Activated CD4-positive, alpha-beta T cell treated with anti-CD3 and anti-CD28 coated beads, Interleukin-2, Interleukin-4, amounts not matched to agents 100 ng/mL and 50 ng/mL, durations not matched to agents 16 hours and 8 hours (primary cell): ENCODE data around the gene TOR1A.
"Not testable (repeated sequence)": the region's sequence is repeated elsewhere in the genome, so short reads cannot be mapped to it uniquely, and the experiment has no call there.

Source experiments
- DNase-seq: peaks from one replicate; pipeline ENCODE4 v3.0.0-alpha.2; 2020; ENCODE audit warnings: low spot score

Gene TOR1A

GRCh38 chr9:129781131-129781530 lies 42.8 kb downstream of the TOR1A start:
- DNase-seq, result no peak

GRCh38 chr9:129779560-129780190 lies 44.3 kb downstream of the TOR1A start:
- DNase-seq, result no peak

GRCh38 chr9:129778469-129778868 lies 45.5 kb downstream of the TOR1A start:
- no peak for DNase-seq

- no peak for DNase-seq
Observed at GRCh38 chr9:129777769-129778130, 46.2 kb downstream of the TOR1A start.

- DNase-seq, result peak; percentile 28
Observed at GRCh38 chr9:129776938-129777768, 46.8 kb downstream of the TOR1A start.

DNA sequence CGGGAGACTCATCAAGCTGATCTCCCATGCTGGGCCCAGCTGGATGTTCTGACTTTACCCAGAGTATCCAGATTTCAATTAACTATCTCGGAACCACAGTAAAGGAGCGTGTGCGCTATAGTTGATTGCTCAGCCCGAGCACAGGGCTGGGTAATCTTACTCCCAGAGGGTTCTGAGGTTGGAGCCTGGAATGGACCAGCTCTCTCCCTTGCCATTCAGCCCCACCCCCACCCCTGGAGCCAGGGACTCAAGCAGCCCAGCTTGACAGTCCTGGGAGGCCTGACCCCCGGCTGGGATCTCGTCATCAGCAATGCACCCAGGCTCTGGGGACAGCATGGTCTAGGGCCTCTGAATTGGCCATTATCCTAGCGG lies 47.4 kb downstream of the TOR1A start:
- no peak for DNase-seq

DNA sequence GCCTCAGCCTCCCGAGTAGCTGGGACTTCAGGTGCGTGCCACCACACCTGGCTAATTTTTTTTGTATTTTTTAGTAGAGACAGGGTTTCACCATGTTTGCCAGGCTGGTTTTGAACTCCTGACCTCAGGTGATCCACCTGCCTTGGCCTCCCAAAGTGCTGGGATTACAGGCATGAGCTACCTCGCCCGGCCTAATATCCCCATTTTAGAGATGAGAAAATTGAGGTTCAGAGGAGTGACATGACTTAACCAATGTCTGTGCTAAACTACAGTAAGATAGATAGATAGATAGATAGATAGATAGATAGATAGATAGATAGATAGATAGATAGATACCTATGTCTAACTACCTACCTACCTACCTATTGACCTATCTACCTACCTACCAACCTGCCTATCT lies 47.8 kb downstream of the TOR1A start:
- DNase-seq, result not testable (repeated sequence)

GRCh38 chr9:129775448-129775798 lies 48.5 kb downstream of the TOR1A start:
- DNase-seq, result no peak

DNA sequence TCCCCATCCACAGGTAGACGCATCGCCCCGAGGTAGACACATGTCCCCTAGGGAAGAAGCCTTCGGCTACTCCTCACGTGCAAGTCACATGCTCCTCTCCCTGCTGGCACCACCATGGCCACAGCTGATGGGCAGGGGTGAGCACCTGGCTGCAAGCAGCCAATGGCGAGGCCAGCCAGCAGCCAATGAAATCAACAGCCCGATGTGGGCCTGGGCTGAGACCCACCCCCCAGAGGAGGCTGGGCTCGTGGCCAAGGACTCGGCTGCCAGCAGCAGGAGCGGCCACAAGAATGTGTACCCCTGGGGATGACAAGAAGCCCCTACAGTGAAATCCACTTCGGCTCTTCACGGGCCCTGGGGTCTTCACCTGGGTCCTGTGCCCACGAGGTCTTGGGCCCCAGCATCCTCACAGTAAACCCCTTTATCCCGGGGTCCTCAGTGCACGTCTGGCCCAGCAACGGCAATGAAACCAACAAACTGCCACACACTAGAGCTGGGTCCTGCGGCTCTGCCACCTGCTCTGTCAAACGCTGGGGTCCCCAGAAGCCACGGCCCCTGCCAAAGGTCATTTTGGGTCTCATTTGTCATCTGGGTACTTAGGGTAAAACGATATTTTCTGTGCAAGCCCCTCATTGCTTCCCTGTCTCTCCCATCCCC lies 49.0 kb downstream of the TOR1A start:
- DNase-seq, result no peak

DNA sequence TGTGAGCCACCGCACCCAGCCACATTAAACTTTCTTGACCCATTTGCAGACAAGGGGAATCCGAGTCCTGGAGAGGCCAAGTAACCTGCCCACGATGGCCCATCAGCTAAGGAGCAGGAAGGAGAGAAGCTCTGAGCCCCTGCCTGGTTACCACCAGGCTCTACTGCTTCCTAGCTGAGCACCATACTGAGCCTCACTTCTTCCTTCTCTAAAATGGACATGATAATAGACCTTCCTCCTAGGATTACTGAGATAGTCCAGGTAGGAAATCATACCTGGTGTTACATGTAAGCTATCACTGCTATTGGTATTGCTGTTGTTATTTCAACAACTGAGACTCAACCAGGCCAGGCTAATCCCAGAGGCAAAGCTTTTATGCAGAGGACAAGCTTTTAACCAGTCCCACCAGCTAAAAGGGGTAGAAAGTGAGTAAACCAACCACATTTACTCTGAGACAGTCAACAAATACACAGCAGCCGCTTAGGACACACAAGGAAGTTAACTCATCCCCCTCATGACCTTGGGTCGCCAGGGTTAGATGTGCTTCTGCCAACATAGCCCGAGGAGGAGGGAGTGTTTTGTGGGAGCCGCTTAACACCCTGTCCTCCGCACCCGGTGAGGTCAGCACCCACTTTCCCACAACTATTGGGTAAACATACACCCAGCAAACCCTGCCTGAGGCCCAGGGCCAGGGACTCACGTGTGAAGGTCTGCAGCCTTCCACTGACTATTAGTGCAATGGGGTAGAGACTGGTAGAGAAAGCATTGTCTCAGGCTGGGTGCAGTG lies 50.5 kb downstream of the TOR1A start:
- DNase-seq, result no peak

DNA sequence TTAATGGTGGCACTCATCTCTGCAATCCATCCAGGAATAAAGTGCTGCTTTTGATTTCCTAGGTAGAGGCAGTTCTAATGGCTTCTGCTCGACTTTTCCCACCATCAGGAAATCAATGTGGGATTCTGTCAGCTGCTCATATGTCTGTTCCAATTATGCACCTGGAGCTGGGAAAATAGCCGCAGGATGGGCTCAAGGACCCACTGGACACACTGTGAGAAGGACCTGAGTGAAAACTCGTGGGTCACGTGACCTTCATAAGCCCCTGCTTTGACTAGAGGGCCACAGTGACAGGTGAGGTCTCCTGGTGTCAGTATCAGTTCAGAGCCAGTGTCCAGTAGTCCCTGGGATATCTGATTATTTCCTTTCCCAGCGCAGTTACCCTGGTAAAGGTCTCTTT lies 53.2 kb downstream of the TOR1A start:
- DNase-seq, result no peak

DNA sequence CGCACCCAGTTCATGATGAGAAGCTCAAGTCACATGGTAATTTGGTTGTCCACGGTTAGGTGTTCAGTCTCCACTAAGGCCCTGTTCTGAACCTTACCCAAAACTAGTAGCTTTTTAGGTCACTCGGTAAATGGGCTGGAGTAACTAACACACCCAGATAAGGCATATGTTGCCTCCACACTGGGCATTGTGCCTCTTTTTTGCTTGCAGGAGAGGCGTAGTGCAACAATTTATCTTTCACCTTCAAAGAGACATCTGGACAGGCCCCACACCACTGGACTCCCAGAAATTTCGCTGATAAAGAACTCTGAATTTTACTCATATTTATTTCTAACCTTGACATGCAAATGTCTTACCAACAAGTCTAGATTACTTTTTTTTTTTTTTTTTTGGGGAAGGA lies 54.3 kb downstream of the TOR1A start:
- no peak for DNase-seq

DNA sequence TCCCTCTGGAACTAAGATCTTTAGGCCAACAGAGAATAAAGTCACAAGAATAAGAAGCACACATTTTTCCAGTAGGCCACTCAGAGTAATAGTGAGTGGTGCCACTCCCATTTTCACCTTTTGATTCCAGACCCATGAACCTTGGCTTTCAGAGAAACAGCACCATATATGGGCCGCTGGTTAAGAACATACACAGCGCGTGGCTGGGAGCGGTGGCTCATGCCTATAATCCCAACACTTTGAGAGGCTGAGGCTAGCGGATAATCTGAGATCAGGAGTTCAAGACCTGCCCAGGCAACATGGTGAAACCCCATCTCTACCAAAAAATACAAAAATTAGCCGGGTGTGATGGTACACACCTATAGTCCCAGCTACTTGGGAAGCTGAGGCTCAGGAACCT lies 55.5 kb downstream of the TOR1A start:
- no peak for DNase-seq

- no peak for DNase-seq
Observed at GRCh38 chr9:129765764-129766317, 58.1 kb downstream of the TOR1A start.

GRCh38 chr9:129762985-129763926 lies 60.7 kb downstream of the TOR1A start:
- DNase-seq, result no peak
